ENCODE measurements around the gene STX17. TPM values are rescaled to one million over a fixed set of nuclear protein-coding genes. Genes with fewer than 3 reads are reported as not detected.

STX17 gene
- total and polyA plus RNA-seq, 11 donors, result 5.8 to 29.1 (median 20.4) TPM

DNA sequence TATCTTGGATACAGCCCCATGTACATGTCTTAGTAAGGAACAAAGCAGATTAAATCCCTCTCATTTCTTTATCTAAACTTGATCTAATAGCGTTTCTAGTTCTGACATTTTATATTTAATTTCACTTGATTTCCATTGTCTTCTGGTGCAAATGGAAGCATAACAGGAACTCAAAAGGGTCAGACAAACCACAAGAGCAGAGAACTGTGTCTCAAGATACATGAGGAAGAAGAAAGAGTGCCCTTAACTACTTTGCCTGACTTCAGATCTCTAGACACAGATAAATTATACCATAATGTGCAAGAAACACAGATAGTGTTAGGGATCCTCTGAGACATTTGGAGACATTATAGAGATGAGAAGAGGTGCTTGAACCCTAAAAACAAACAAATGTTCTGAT, 20.7 kb upstream of the STX17 start:
- TF ChIP-seq, protein P1, sequence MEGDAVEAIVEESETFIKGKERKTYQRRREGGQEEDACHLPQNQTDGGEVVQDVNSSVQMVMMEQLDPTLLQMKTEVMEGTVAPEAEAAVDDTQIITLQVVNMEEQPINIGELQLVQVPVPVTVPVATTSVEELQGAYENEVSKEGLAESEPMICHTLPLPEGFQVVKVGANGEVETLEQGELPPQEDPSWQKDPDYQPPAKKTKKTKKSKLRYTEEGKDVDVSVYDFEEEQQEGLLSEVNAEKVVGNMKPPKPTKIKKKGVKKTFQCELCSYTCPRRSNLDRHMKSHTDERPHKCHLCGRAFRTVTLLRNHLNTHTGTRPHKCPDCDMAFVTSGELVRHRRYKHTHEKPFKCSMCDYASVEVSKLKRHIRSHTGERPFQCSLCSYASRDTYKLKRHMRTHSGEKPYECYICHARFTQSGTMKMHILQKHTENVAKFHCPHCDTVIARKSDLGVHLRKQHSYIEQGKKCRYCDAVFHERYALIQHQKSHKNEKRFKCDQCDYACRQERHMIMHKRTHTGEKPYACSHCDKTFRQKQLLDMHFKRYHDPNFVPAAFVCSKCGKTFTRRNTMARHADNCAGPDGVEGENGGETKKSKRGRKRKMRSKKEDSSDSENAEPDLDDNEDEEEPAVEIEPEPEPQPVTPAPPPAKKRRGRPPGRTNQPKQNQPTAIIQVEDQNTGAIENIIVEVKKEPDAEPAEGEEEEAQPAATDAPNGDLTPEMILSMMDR (IDR thresholded peaks at IDR 0.05), result no peak
- no peak for TF ChIP-seq POLR2A (IDR thresholded peaks at IDR 0.05)
- Histone ChIP-seq H3K27me3 (no peaks in the 10 kb centered on the region), H3K4me1 (no peaks in the 10 kb centered on the region), H3K27ac (no peak overlapping the region), H3K9me3 (no peaks in the 10 kb centered on the region), H3K4me3 (no peak overlapping the region), H3K36me3 (no peaks in the 10 kb centered on the region)
- DNase-seq (no peak), ATAC-seq (no peak)
- intact Hi-C loops (cut with DNase I), result no loop called here
- WGBS, 4 donors, result 60 to 69% (median 66%) methylated on average over 1 of the region's 1 CpG

DNA sequence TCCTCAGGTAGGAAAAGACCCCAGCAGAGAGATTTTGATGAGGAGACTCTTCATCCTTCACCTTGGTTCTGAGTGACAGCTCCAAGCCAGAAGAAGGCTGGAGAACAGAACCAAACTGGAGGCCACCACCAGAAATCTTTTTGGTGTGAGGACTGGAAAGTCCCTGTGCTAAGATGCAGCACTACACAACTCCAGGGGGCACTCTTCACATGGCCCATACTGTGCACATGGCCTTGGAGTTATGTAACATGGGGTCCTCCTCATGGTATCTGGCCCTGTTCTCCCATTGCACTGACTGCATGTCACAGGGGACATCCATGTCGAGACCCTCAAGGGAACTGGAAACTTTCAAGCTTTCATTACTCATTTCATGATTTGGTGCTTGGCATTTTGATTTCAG, 17.3 kb upstream of the STX17 start:
- 88 to 94% (median 93%) methylated on average over 1 of the region's 1 CpG for WGBS, 4 donors
- Histone ChIP-seq H3K27me3 (no peaks in the 10 kb centered on the region), H3K9me3 (no peaks in the 10 kb centered on the region), H3K27ac (no peak overlapping the region), H3K36me3 (no peaks in the 10 kb centered on the region), H3K4me1 (no peaks in the 10 kb centered on the region), H3K4me3 (no peak overlapping the region)
- ATAC-seq (no peak), DNase-seq (no peak)
- no peak for TF ChIP-seq POLR2A (IDR thresholded peaks at IDR 0.05)
- TF ChIP-seq, protein P1 (IDR thresholded peaks at IDR 0.05), result no peak
- intact Hi-C loops (cut with DNase I), result no loop called here

DNA sequence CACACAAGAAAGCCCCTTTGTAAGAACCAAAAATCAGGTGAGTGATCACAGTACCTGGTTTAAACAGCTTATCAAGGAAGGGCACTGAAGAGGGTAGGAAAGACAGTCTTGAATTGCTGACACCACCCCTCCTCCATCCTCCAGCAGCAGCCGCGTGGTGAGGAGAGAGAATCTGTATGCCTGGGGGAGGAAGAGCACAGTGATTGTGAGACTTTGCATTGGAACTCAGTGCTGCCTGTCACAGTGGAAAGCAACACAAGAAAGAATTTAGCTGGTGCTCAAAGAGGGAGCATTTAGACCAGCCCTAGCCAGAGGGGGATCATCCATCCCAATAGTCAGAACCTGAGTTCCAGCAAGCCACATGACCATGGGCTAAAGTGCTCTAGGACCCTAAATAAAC, 11.6 kb upstream of the STX17 start:
- DNase-seq (no peak), ATAC-seq (no peak)
- Histone ChIP-seq H3K27ac (no peak overlapping the region), H3K9me3 (no peaks in the 10 kb centered on the region), H3K4me1 (no peaks in the 10 kb centered on the region), H3K4me3 (no peak overlapping the region), H3K27me3 (no peaks in the 10 kb centered on the region), H3K36me3 (no peaks in the 10 kb centered on the region)
- intact Hi-C loops (cut with DNase I), result no loop called here
- TF ChIP-seq, protein P1 (IDR thresholded peaks at IDR 0.05), result no peak
- no peak for TF ChIP-seq POLR2A (IDR thresholded peaks at IDR 0.05)
- 49 to 61% (median 56%) methylated on average over 2 of the region's 2 CpGs for WGBS, 4 donors

DNA sequence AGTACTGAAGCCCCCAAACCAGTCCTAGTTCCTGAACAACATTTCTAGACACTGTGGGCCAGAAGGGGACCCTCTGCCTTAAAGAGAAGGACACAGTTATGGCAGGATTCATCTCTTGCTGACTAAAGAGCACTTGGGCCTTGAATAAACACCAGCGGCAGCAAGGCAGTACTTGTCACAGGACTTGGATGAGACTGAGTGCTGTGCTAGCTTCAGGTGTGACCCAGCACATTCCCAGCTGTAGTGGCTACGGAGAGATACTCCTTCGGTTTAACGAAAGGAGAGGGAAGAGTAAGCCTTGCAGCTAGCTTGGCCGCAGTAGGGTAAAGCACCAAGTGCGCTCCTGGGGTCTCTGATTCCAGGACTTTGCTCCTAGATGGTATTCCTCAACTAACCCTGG, 10.9 kb upstream of the STX17 start:
- Histone ChIP-seq H3K4me1 (no peaks in the 10 kb centered on the region), H3K4me3 (no peak overlapping the region), H3K9me3 (no peaks in the 10 kb centered on the region), H3K27me3 (no peaks in the 10 kb centered on the region), H3K36me3 (no peaks in the 10 kb centered on the region), H3K27ac (no peak overlapping the region)
- no peak for TF ChIP-seq POLR2A (IDR thresholded peaks at IDR 0.05)
- TF ChIP-seq, protein P1 (IDR thresholded peaks at IDR 0.05), result no peak
- 94 to 97% (median 95%) methylated on average over 6 of the region's 6 CpGs for WGBS, 4 donors
- intact Hi-C loops (cut with DNase I), result no loop called here
- ATAC-seq (no peak), DNase-seq (no peak)
